Measurements from ENCODE around the gene MIGA2.

The MIGA2 gene

GRCh38 chr9:129059796-129060785 is 23.7 kb downstream of the MIGA2 start:
- no peaks in the 10 kb centered on the region for H3K79me2 ChIP-seq (ENCODE audit: insufficient read depth, low read length)
- H3K4me1 ChIP-seq (ENCODE audit: insufficient read depth, low read length, severe bottlenecking), result no peaks in the 10 kb centered on the region
- H3K36me3 ChIP-seq (ENCODE audit: insufficient read depth, low read length), result peaks cover 35% of the 10 kb centered on the region
- no peaks in the 10 kb centered on the region for H3K27me3 ChIP-seq (ENCODE audit: insufficient read depth, low read length)
- H3F3A ChIP-seq (ENCODE audit: insufficient read depth, low read length), result no peaks in the 10 kb centered on the region
- H3K9ac ChIP-seq (ENCODE audit: low read length), result no peak overlapping the region
- no peak overlapping the region for H3K27ac ChIP-seq (ENCODE audit: low read depth, low read length, poor library complexity, severe bottlenecking)
- H3K4me3 ChIP-seq (ENCODE audit: low read depth, low read length, poor library complexity, severe bottlenecking), result no peak overlapping the region
- no peaks in the 10 kb centered on the region for H3K9me3 ChIP-seq (ENCODE audit: low read length)
- H4K20me1 ChIP-seq (ENCODE audit: insufficient read depth, low read length), result no peaks in the 10 kb centered on the region
- H3K4me2 ChIP-seq (ENCODE audit: low read length), result no peak overlapping the region
- no peak overlapping the region for H2AFZ ChIP-seq (ENCODE audit: low read length)
- H3K9me2 ChIP-seq (ENCODE audit: low read depth, low read length), result no peaks in the 10 kb centered on the region
- TF ChIP-seq CTCF (IDR thresholded peaks at IDR 0.05; ENCODE audit: low read length), result no peak
- TF ChIP-seq EZH2 (IDR thresholded peaks at IDR 0.05; ENCODE audit: borderline replicate concordance, low read length), result no peak

GRCh38 chr9:129060991-129061390 is 24.6 kb downstream of the MIGA2 start:
- Histone ChIP-seq H3K9ac (ENCODE audit: low read length) (no peak overlapping the region), H3K4me3 (ENCODE audit: low read depth, low read length, poor library complexity, severe bottlenecking) (no peak overlapping the region), H2AFZ (ENCODE audit: low read length) (no peak overlapping the region), H3K4me1 (ENCODE audit: insufficient read depth, low read length, severe bottlenecking) (no peaks in the 10 kb centered on the region), H4K20me1 (ENCODE audit: insufficient read depth, low read length) (no peaks in the 10 kb centered on the region), H3K27ac (ENCODE audit: low read depth, low read length, poor library complexity, severe bottlenecking) (no peak overlapping the region), H3K9me3 (ENCODE audit: low read length) (no peaks in the 10 kb centered on the region), H3K27me3 (ENCODE audit: insufficient read depth, low read length) (no peaks in the 10 kb centered on the region), H3F3A (ENCODE audit: insufficient read depth, low read length) (no peaks in the 10 kb centered on the region), H3K4me2 (ENCODE audit: low read length) (no peak overlapping the region), H3K9me2 (ENCODE audit: low read depth, low read length) (no peaks in the 10 kb centered on the region), H3K79me2 (ENCODE audit: insufficient read depth, low read length) (no peaks in the 10 kb centered on the region), H3K36me3 (ENCODE audit: insufficient read depth, low read length) (peaks cover 41% of the 10 kb centered on the region)
- TF ChIP-seq EZH2 (IDR thresholded peaks at IDR 0.05; ENCODE audit: borderline replicate concordance, low read length) (no peak), CTCF (IDR thresholded peaks at IDR 0.05; ENCODE audit: low read length) (no peak)

DNA sequence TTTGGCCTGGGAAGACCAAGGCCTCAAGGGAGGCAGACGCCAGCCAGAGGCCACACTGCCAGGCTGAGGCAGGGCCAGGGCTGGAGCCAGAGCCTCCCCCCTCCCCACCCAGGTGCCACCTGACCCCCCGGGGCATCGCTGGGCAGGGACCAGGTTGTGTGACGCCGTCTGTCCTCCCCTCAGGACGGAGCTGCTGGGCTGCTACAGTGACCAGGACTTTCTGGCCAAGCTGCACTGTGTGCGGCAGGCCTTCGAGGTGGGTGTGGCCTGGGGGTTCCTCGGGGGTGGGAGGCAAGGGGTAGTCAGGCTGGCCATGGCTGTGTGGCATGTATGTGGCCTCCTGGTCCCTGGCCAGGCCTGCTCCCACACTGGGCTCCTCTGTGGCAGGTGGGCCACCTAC is 26.6 kb downstream of the MIGA2 start:
- Histone ChIP-seq H3K4me2 (ENCODE audit: low read length) (no peak overlapping the region), H3F3A (ENCODE audit: insufficient read depth, low read length) (no peaks in the 10 kb centered on the region), H3K4me1 (ENCODE audit: insufficient read depth, low read length, severe bottlenecking) (no peaks in the 10 kb centered on the region), H4K20me1 (ENCODE audit: insufficient read depth, low read length) (no peaks in the 10 kb centered on the region), H3K4me3 (ENCODE audit: low read depth, low read length, poor library complexity, severe bottlenecking) (no peak overlapping the region), H3K79me2 (ENCODE audit: insufficient read depth, low read length) (no peaks in the 10 kb centered on the region), H3K9me2 (ENCODE audit: low read depth, low read length) (no peaks in the 10 kb centered on the region), H3K36me3 (ENCODE audit: insufficient read depth, low read length) (peaks cover 46% of the 10 kb centered on the region), H3K9me3 (ENCODE audit: low read length) (no peaks in the 10 kb centered on the region), H2AFZ (ENCODE audit: low read length) (no peak overlapping the region), H3K27ac (ENCODE audit: low read depth, low read length, poor library complexity, severe bottlenecking) (no peak overlapping the region), H3K9ac (ENCODE audit: low read length) (no peak overlapping the region), H3K27me3 (ENCODE audit: insufficient read depth, low read length) (no peaks in the 10 kb centered on the region)
- TF ChIP-seq EZH2 (IDR thresholded peaks at IDR 0.05; ENCODE audit: borderline replicate concordance, low read length) (no peak), CTCF (IDR thresholded peaks at IDR 0.05; ENCODE audit: low read length) (no peak)
